Common myeloid progenitor, CD34-positive (primary cell): ENCODE results near the gene SIPA1.

Experiments
- CTCF ChIA-PET: fragments of 350-600 bp; sonication (Branson Sonifier 250); formaldehyde crosslinking; loops from one replicate; lab custom pipeline; 2021; ENCODE audit warnings: antibody characterized with exemption; lab: Charles Lee
- POLR2A ChIA-PET: fragments of 350-600 bp; sonication (Branson Sonifier 250); formaldehyde crosslinking; loops from one replicate; lab custom pipeline; 2021; ENCODE audit warnings: antibody characterized with exemption; lab: Charles Lee
- DNase-seq, 3 donors: peaks; one replicate each; pipeline versions ENCODE4 v3.0.0 to v3.0.0-alpha.2; 2013
- H3K27ac ChIP-seq, 2 experiments: 1 replicate in 1 of 2; 2 replicates in 1 of 2; pipeline ENCODE4 v1.7.0; 2013; ENCODE audit warnings: inconsistent platforms in 2 of 2, low read length in 2 of 2, mild to moderate bottlenecking in 2 of 2, low read depth in 1 of 2, moderate library complexity in 1 of 2; ENCODE audit not compliant: severe bottlenecking in 2 of 2, insufficient read depth in 1 of 2, poor library complexity in 1 of 2
- H3K27me3 ChIP-seq, 5 experiments: replicated peaks in 2 of 5; 1 replicate in 3 of 5; 2 replicates in 2 of 5; pipeline versions ENCODE4 v1.6.1 to v1.7.0; 2013; ENCODE audit warnings: low read length in 4 of 5, mild to moderate bottlenecking in 2 of 5, moderate library complexity in 2 of 5, inconsistent platforms in 1 of 5; ENCODE audit not compliant: insufficient read depth in 5 of 5, control insufficient read depth in 4 of 5
- H3K36me3 ChIP-seq, 4 experiments: 1 replicate in 2 of 4; 2 replicates in 2 of 4; pipeline versions ENCODE4 v1.6.1 to v1.7.0; 2013; ENCODE audit warnings: low read length in 3 of 4, control low read depth in 1 of 4, mild to moderate bottlenecking in 1 of 4; ENCODE audit not compliant: control insufficient read depth in 4 of 4, insufficient read depth in 4 of 4
- H3K4me1 ChIP-seq, 4 experiments: 1 replicate in 3 of 4; 2 replicates in 1 of 4; pipeline versions ENCODE4 v1.6.1 to v1.7.1; 2013; ENCODE audit warnings: low read length in 3 of 4, mild to moderate bottlenecking in 3 of 4, control low read depth in 1 of 4, inconsistent platforms in 1 of 4, moderate library complexity in 1 of 4; ENCODE audit not compliant: control insufficient read depth in 4 of 4, insufficient read depth in 4 of 4; ENCODE audit errors: control extremely low read depth in 1 of 4
- H3K4me3 ChIP-seq, 7 experiments: 1 replicate in 4 of 7; 2 replicates in 3 of 7; pipeline versions ENCODE4 v1.5.1 to v1.7.0; 2013; ENCODE audit warnings: mild to moderate bottlenecking in 7 of 7, low read length in 6 of 7, moderate library complexity in 6 of 7, inconsistent platforms in 2 of 7, low read depth in 2 of 7, control low read depth in 1 of 7; ENCODE audit not compliant: insufficient read depth in 4 of 7, control insufficient read depth in 1 of 7; ENCODE audit errors: extremely low read depth in 1 of 7
- H3K9me3 ChIP-seq, 5 experiments: 1 replicate in 4 of 5; 2 replicates in 1 of 5; pipeline versions ENCODE4 v1.6.1 to v1.7.1; 2013; ENCODE audit warnings: low read length in 4 of 5, mild to moderate bottlenecking in 2 of 5, inconsistent platforms in 1 of 5, low read depth in 1 of 5, moderate library complexity in 1 of 5; ENCODE audit not compliant: control insufficient read depth in 4 of 5, insufficient read depth in 2 of 5; ENCODE audit errors: control extremely low read depth in 1 of 5
- WGBS: methylation state at CpG from one replicate; pipeline ENCODE4 v1.1.5; 2013; ENCODE audit not compliant: insufficient coverage; 5-methylcytosine and 5-hydroxymethylcytosine counted together

SIPA1 gene

GRCh38 chr11:65599216-65599954 is 38.5 kb upstream of the SIPA1 start:
- CTCF ChIA-PET: interaction anchor here (1.5 to 16.6 kb wide), 3 partner anchors 6 to 9 kb away, joined by 3 to 229 read pairs (median 229); partner anchors contain the start of genes KCNK7, MAP3K11 and PCNX3
- Histone ChIP-seq H3K4me3 (no peak overlapping the region), H3K27me3 (no peaks in the 10 kb centered on the region), H3K4me1 (peaks cover 0 to 7% (median 3%) of the 10 kb centered on the region in 4 experiments), H3K36me3 (peaks cover 4 to 56% (median 41%) of the 10 kb centered on the region in 4 experiments), H3K27ac (no peak overlapping the region), H3K9me3 (no peaks in the 10 kb centered on the region)
- DNase-seq: no peak
- 96% methylated on average over 36 of the region's 49 CpGs for WGBS
- POLR2A ChIA-PET: no interaction called here

- no peak overlapping the region for H3K4me3 ChIP-seq
- H3K36me3 ChIP-seq: peaks cover 4 to 62% (median 46%) of the 10 kb centered on the region in 4 experiments
- no peak for DNase-seq
- no peak overlapping the region for H3K27ac ChIP-seq
- POLR2A ChIA-PET: no interaction called here
- CTCF ChIA-PET: interaction anchor here (16.3 to 16.6 kb wide), 2 partner anchors 7 to 8 kb away, joined by 229 read pairs; partner anchors contain the start of genes KCNK7, MAP3K11 and PCNX3
- H3K4me1 ChIP-seq: peaks cover 0 to 7% (median 3%) of the 10 kb centered on the region in 4 experiments
- H3K9me3 ChIP-seq: no peaks in the 10 kb centered on the region
- no peaks in the 10 kb centered on the region for H3K27me3 ChIP-seq
- WGBS: 96% methylated on average over 4 of the region's 6 CpGs
These were observed 38.0 kb upstream of the SIPA1 start for GRCh38 chr11:65599955-65600246.

GRCh38 chr11:65604258-65604657 is 33.6 kb upstream of the SIPA1 start:
- POLR2A ChIA-PET: no interaction called here
- no peak overlapping the region for H3K27ac ChIP-seq
- CTCF ChIA-PET: interaction anchor here (0.9 to 16.3 kb wide), 9 partner anchors 8 to 176 kb away, joined by 3 to 229 read pairs (median 4); partner anchors contain the start of genes EHBP1L1, KCNK7 and PCNX3
- no peak overlapping the region for H3K4me3 ChIP-seq
- no peaks in the 10 kb centered on the region for H3K27me3 ChIP-seq
- WGBS: 100% methylated on average over 1 of the region's 1 CpG
- H3K4me1 ChIP-seq: peaks cover 0 to 3% (median 2%) of the 10 kb centered on the region in 4 experiments
- H3K36me3 ChIP-seq: peaks cover 7 to 82% (median 67%) of the 10 kb centered on the region in 4 experiments
- H3K9me3 ChIP-seq: no peaks in the 10 kb centered on the region
- DNase-seq: no peak

- H3K9me3 ChIP-seq: no peaks in the 10 kb centered on the region
- CTCF ChIA-PET: interaction anchor here (16.3 kb wide), 1 partner anchor 14 kb away, joined by 229 read pairs; the partner anchor contains the start of gene KCNK7
- peaks cover 7 to 82% (median 61%) of the 10 kb centered on the region in 4 experiments for H3K36me3 ChIP-seq
- WGBS: 96% methylated on average over 60 of the region's 67 CpGs
- POLR2A ChIA-PET: no interaction called here
- DNase-seq: peak in 2 of 3 donors; percentile 39 to 41
- H3K27ac ChIP-seq: no peak overlapping the region
- H3K27me3 ChIP-seq: no peaks in the 10 kb centered on the region
- H3K4me1 ChIP-seq: peaks cover 5 to 31% (median 30%) of the 10 kb centered on the region in 4 experiments
- H3K4me3 ChIP-seq: no peak overlapping the region
These were observed 30.9 kb upstream of the SIPA1 start for GRCh38 chr11:65606876-65607613.

- Histone ChIP-seq H3K36me3 (peaks cover 7 to 78% (median 64%) of the 10 kb centered on the region in 4 experiments), H3K4me1 (peaks cover 5 to 39% (median 37%) of the 10 kb centered on the region in 4 experiments), H3K27ac (no peak overlapping the region), H3K4me3 (no peak overlapping the region), H3K27me3 (no peaks in the 10 kb centered on the region), H3K9me3 (no peaks in the 10 kb centered on the region)
- no peak for DNase-seq
- CTCF ChIA-PET: interaction anchor here (16.3 kb wide), 1 partner anchor 15 kb away, joined by 229 read pairs; the partner anchor contains the start of gene KCNK7
- 97% methylated on average over 36 of the region's 37 CpGs for WGBS
- POLR2A ChIA-PET: no interaction called here
These were observed 30.1 kb upstream of the SIPA1 start for GRCh38 chr11:65607614-65608426.

GRCh38 chr11:65609229-65609628 is 28.7 kb upstream of the SIPA1 start:
- ChIA-PET CTCF (interaction anchor here (16.3 kb wide), 1 partner anchor 16 kb away, joined by 229 read pairs; the partner anchor contains the start of gene KCNK7), POLR2A (no interaction called here)
- Histone ChIP-seq H3K4me1 (peaks cover 5 to 45% (median 44%) of the 10 kb centered on the region in 4 experiments), H3K27me3 (no peaks in the 10 kb centered on the region), H3K36me3 (peaks cover 7 to 67% (median 51%) of the 10 kb centered on the region in 4 experiments), H3K9me3 (no peaks in the 10 kb centered on the region), H3K4me3 (no peak overlapping the region), H3K27ac (peak overlapping the region in 1 of 2 experiments; percentile 93)
- whole genome bisulfite sequencing: 84% methylated on average over 3 of the region's 3 CpGs
- no peak for DNase-seq
